GM18907 (cell line): ENCODE data around the gene PIERCE2.
"Not testable (repeated sequence)": the region's sequence is repeated elsewhere in the genome, so short reads cannot be mapped to it uniquely, and the experiment has no call there.

ENCODE experiments used
- ATAC-seq: cut with Tn5 transposase; IDR thresholded peaks from one replicate; pipeline ENCODE4 v1.9.1; 2021; ENCODE audit warnings: mild to moderate bottlenecking, moderate library complexity; ENCODE audit not compliant: unreplicated experiment

PIERCE2 gene

DNA sequence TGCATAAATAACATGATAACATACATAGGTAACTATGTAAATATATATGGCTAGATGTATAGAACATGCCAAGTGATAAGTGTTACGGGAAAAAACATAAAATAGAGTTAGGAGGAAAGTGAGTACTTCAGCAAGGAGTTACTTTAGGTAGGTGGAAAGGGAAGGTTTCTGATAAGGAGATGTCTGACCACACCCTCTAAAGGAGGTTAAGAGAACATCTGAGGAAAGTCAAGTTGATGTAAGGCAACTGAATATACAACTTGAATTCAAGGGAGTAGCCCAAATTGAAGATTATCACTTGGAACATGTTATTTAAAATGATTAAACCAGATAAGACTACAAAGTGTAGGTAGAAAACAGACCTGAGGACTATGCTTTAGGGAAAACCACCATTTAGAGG, 13.8 kb downstream of the PIERCE2 start:
- ATAC-seq = no peak

DNA sequence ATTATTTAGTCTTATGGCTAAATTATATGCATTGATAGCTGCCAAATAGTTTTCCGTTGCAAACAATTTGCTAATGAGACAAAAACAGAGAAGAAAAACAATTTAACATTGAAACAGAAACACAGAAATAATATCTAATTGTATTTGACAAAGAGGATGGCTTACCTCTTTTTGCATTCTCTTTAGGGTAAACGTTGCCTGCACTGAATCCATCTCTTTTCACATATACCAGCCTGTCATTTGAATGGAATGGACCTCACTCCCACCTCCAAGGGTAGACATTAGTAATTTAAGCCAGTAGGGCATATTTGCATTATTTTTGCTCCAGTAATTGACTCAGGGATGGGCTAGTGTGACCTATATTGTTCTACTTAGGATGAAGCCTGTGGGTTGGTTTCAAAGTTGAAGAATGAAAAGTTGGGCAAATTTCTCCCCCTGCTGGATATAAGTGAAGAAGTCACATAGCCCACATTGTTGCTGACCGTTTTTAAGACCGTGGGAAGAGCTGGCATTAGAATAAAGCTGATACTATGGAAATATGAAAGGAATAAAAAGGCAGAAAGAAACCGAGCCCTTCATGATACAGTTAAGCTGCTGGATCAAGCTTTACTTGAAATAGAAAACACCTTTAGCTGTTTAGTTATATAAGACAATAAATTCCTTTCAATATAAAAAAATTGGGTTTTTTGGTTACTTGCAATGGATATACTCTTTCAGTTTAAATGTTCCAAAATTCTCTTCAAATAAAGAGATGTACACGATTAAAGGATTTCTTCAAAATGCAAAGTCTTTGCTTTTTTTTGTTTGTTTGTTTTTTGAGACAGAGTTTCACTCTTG, 26.9 kb downstream of the PIERCE2 start:
- ATAC-seq = peak; percentile 77

GRCh38 chr15:55443141-55443540, 34.8 kb downstream of the PIERCE2 start:
- ATAC-seq = not testable (repeated sequence)

- not testable (repeated sequence) for ATAC-seq
Measured at GRCh38 chr15:55445936-55446335, 37.6 kb downstream of the PIERCE2 start.

GRCh38 chr15:55446379-55447029, 38.2 kb downstream of the PIERCE2 start:
- ATAC-seq = not testable (repeated sequence)

GRCh38 chr15:55447030-55447394, 38.7 kb downstream of the PIERCE2 start:
- not testable (repeated sequence) for ATAC-seq

DNA sequence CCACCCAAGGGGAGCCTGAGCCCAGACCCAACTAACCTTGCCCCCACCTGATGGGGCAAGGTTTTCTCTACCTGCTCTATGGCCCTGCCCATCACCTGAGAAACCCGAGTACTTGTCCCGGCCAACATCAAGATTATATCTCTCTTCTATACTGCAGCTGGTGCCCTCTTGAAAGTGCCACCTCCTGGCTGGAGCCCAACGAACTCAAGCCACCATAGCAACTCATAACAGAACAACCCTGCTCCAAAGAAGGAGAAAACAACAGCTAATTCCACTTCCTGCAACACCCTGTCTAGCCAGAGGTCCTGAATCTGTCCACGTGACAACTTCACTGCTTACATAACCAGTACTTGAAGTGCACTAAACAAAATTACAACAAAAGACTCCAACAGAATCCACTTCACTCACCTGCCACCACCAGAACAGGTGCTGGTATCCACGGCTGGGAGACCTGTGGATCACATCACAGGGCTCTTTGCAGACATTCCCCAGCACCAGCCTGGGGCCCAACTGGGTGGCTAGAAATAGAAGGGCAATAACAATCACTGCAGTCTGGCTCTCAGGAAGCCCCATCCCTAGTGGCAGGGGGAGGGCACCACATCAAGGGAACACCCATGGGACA, 49.2 kb downstream of the PIERCE2 start:
- ATAC-seq = no peak

DNA sequence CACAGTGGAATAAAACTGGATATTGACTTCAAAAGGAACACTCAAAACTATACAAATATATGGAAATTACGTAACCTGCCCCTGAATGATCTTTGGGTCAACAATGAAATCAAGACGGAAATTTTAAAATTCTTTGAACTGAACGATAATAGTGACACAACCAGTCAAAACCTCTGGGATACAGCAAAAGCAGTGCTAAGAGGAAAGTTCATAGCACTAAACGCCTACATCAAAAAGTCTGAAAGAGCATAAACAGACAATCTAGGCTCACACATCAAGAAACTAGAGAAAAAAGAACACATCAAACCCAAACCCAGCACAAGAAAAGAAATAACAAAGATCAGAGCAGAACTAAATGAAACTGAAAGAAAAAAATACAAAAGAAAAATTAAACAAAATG, 53.2 kb downstream of the PIERCE2 start:
- ATAC-seq = no peak

DNA sequence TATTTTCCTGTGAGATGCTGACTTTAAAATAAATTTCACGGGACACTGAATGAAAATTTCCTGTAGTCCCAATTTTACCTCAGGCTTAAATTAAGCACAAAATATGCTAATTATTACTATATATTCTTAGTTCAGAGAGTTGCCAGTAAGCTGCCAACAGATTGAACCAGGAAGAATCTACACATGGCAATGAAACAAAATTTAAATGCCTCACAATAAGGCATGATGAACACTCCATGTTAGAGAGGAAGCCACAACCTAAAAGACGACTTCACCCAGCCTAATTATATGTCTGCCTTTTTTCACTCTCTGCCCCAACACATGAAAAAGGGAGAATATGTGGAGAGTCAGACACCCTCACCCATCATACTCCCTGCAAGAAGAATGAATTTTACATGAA, 60.0 kb downstream of the PIERCE2 start:
- no peak for ATAC-seq
